GM21423 (cell line): Measurements from ENCODE around the gene FAIM.
"Not testable (repeated sequence)": the region's sequence is repeated elsewhere in the genome, so short reads cannot be mapped to it uniquely, and the experiment has no call there.

Experiments used
- ATAC-seq: cut with Tn5 transposase; IDR thresholded peaks from one replicate; pipeline ENCODE4 v1.9.1; 2021; ENCODE audit warnings: mild to moderate bottlenecking, moderate library complexity; ENCODE audit not compliant: unreplicated experiment

The FAIM gene

GRCh38 chr3:138608322-138609135 is at the start of gene FAIM:
Gene FAIM (plus strand): TSS chr3:138608771. CDS start chr3:138619727, 10,956 bp downstream.
- ATAC-seq: peak; percentile 74

- no peak for ATAC-seq
These were observed 49.4 kb upstream of the FAIM start for GRCh38 chr3:138559134-138559533.

- ATAC-seq: no peak
These were observed 48.1 kb upstream of the FAIM start for GRCh38 chr3:138560501-138560900.

GRCh38 chr3:138562902-138563301 is 45.7 kb upstream of the FAIM start:
- ATAC-seq: not testable (repeated sequence)

- not testable (repeated sequence) for ATAC-seq
These were observed 42.3 kb upstream of the FAIM start for GRCh38 chr3:138566293-138566692.

- no peak for ATAC-seq
These were observed 41.2 kb upstream of the FAIM start for GRCh38 chr3:138567403-138567802.

- ATAC-seq: no peak
These were observed 39.5 kb upstream of the FAIM start for GRCh38 chr3:138569090-138569489.

- ATAC-seq: not testable (repeated sequence)
These were observed 38.9 kb upstream of the FAIM start for GRCh38 chr3:138569624-138570023.

GRCh38 chr3:138573138-138573537 is 35.4 kb upstream of the FAIM start:
- no peak for ATAC-seq

GRCh38 chr3:138578141-138578540 is 30.4 kb upstream of the FAIM start:
- ATAC-seq: peak; percentile 92

GRCh38 chr3:138578961-138579574 is 29.5 kb upstream of the FAIM start:
- ATAC-seq: no peak

GRCh38 chr3:138587374-138587773 is 21.2 kb upstream of the FAIM start:
- ATAC-seq: no peak

- ATAC-seq: no peak
These were observed 20.1 kb upstream of the FAIM start for GRCh38 chr3:138588445-138588844.

- ATAC-seq: no peak
These were observed 17.2 kb upstream of the FAIM start for GRCh38 chr3:138591392-138591791.

- ATAC-seq: no peak
These were observed 15.0 kb upstream of the FAIM start for GRCh38 chr3:138593488-138594149.

GRCh38 chr3:138594150-138594934 is 14.2 kb upstream of the FAIM start, which contains the start of gene CEP70:
Gene CEP70 (minus strand): TSS chr3:138594260. CDS start chr3:138572927, 21,333 bp downstream.
- peak; percentile 86 for ATAC-seq

GRCh38 chr3:138594935-138595610 is 13.5 kb upstream of the FAIM start:
- ATAC-seq: peak; percentile 1

GRCh38 chr3:138597186-138597976 is 11.2 kb upstream of the FAIM start:
- ATAC-seq: not testable (repeated sequence)

GRCh38 chr3:138598534-138598933 is 10.0 kb upstream of the FAIM start:
- no peak for ATAC-seq
